GM18519 (cell line): ENCODE results near the gene SCIN.
"Not testable (repeated sequence)": the region's sequence is repeated elsewhere in the genome, so short reads cannot be mapped to it uniquely, and the experiment has no call there.

Experiments
- ATAC-seq: cut with Tn5 transposase; IDR thresholded peaks from one replicate; pipeline ENCODE4 v1.9.1; 2021; ENCODE audit warnings: mild to moderate bottlenecking, moderate library complexity; ENCODE audit not compliant: unreplicated experiment, low FRiP score

Gene SCIN

DNA sequence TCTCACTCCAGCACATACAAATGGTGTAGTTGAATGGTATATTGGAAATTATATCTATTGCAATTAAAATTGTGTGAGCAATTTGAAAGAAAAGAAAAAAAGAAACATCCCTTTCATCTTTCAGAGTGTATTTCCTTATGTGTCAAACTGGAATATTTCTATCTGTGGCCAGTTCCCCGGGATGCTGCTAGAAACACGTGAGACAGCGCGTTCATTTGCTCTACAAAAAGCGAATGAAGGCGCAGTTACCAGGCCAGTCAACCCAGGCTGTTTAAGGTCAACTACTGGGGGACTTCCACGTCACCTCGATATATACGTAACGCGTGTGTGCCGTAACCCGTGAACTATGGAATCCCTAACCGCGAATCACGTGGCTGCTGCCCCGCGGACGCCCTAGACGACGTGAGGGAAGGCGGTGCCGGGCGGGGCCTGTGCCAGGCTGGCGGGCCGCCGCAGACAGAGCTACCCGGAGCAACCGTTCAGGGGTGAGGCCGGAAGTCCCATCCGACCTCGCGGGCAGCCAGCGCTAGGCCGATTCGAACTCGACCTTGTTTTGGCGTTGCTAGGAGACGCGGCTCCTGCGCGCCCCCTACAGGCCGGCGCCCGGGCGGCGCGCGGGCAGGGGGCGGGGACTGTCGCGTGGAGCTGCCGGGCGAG, 115.8 kb downstream of the SCIN start:
- peak; percentile 81 for ATAC-seq

- peak; percentile 70 for ATAC-seq
Observed at GRCh38 chr7:12686891-12687717, 116.6 kb downstream of the SCIN start, which contains the start of gene ARL4A. TSS of gene ARL4A (plus strand) at chr7:12687633. CDS start at chr7:12688255, 622 bp downstream.

- no peak for ATAC-seq
Observed at GRCh38 chr7:12687718-12688171, 117.2 kb downstream of the SCIN start.

DNA sequence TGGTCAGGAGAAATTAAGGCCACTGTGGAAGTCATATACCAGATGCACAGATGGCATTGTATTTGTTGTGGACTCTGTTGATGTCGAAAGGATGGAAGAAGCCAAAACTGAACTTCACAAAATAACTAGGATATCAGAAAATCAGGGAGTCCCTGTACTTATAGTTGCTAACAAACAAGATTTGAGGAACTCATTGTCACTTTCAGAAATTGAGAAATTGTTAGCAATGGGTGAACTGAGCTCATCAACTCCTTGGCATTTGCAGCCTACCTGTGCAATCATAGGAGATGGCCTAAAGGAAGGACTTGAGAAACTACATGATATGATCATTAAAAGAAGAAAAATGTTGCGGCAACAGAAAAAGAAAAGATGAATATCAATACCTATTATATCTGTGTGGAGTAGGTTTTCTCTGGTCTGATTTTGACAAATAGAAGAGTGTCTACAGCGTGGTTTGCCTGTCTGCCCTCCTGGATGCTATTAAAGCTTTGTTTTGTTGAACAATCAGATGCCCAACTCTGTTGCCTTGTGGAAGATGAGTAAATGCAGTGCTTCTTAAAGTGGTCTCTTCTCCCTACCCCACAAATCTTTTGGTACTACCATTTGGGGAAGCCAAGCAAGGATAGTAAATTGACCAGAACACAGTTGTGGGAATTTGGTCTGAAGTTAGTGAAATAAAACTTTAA, 118.1 kb downstream of the SCIN start:
- ATAC-seq, result not testable (repeated sequence)

DNA sequence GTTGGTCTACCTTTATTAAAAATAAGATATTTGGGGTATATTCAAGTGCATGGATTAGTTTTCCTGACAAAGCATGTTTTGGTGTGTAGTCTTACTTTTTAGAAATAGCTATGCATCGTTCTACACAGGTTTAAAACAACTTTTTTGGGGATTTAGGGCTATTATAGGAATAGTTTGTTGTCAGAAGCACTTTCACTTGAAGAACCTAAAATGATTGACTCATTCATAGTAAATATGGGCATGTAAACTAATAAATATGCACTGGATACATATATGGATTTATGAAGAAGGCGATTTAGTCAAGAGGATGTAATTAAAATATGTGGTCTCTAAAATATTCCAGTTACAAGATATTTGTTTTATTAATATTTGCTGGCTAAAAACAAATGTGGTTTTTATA, 118.9 kb downstream of the SCIN start:
- ATAC-seq, result no peak

GRCh38 chr7:12690041-12690878, 119.7 kb downstream of the SCIN start:
- no peak for ATAC-seq

GRCh38 chr7:12691388-12691787, 120.9 kb downstream of the SCIN start:
- ATAC-seq, result not testable (repeated sequence)

DNA sequence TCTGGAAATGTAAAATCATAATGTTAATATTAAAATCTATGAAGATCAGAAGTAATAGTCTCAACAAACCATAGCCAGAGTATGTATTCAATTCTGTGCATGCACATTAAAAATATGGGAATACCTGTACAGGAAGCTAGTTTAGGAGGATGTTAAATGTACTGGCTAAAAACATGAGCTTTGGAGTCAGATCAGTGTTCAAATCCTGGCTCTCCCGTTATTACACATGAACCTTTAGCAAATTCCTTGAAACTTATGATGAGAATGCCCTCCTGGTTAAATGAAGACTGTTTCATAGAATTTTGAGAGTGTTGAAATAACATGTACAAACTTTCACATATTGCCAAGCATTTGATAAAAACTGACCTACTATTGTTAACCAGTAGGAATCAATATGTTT, 121.5 kb downstream of the SCIN start:
- no peak for ATAC-seq

DNA sequence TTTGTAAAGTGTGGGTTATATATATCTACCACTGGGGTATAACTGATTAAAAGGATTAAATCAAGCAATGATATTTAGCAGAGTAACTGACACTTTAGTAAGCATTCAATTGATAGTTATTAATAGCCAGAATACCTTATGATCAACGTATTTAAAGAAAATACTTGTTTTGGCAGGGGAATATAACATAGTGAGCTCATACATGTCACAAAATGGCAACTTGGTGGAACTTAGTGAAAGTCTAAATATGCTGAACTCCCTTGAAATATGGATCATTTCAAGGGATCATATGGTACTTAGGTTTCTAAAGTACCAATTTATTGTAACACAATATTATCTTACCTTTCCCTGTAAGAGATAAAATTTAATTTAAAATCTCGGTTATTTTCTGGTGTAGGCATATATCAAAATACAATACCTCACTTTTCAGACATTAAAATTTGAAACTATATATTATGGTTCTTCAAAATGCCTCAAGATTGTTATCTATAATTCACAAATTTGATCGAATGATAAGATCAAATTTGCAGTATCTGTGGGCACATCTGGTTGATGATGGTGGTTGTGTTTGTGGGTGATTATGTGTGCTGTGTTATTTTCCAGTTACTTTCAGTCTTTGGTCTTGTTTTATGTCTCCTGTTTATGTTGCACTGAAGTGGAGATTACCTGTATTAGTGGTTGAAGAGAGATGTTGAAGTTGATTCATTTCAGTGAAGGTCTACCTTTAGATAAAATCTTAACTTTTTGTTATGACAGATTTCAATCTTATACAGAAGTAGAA, 122.1 kb downstream of the SCIN start:
- no peak for ATAC-seq

DNA sequence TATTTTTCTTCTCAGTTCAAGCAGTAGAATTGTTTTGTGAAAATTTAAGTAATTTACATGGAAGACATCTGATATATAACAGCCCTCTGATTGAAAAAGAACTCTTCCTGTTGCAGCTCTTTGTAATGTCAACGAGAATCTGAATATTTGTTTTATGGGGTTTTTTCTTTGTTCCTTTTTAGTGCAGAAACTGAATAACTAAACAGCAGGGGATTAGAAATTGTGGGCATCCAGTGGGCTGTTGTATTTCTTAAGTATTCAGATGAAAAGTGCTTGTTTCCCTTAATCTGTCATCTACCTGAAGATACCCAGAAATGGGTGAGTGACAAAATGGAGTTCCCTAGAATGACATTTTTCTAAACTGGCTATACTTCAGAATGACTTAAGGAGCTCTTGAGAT, 124.3 kb downstream of the SCIN start:
- ATAC-seq, result no peak

DNA sequence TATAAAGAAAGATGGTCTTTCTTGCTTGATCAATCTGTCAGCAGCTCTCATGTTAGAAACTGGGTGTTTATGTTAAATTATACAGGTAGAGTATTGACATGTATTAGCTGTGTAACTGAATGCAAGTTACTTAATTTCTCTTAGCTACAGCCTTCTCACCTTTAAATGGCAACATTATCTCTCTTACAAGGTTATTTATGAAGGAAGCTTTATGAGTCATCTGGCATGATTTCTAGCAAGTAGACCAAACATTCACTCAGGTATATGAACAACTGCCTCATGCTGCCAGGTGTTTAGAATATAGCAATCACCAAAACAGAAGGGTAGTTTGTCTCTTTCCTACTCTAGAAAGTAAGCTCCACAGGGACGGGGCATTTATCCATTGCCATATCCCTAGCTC, 125.4 kb downstream of the SCIN start:
- no peak for ATAC-seq

DNA sequence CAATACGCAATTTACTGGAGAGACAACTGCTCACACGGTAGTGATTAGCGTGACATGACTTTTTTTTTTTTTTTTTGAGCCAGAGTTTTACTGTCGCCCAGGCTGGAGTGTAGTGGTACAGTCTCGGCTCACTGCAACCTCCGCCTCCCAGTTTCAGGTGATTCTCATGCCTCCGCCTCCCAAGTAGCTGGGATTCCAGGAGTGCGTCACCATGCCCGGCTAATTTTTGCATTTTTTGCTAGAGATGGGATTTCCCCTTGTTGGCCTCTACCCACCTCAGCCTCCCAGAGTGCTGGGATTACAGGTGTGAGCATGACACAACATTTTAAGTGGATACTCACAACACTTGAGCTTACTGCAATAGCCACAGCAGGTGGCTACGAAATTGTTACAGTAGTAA, 128.8 kb downstream of the SCIN start:
- ATAC-seq, result no peak

- no peak for ATAC-seq
Observed at GRCh38 chr7:12701433-12701832, 130.9 kb downstream of the SCIN start.

GRCh38 chr7:12703881-12704280, 133.4 kb downstream of the SCIN start:
- ATAC-seq, result no peak

DNA sequence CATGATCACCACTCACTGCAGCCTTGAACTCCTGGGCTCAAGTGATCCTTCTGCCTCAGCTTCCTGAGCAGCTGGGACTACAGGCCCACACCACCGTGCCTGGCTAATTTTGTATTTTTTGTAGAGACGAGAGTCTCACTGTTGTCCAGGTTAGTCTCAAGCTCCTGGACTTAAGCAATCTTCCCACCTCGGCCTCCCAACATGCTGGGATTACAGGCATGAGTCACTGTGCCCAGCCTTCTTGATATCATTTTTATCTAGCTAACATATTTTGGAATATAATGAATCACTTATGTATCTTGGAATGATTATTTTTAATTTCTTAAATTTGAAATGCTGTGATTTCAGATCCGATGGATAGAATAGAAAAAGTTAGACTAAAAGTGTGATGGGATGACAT, 135.4 kb downstream of the SCIN start:
- no peak for ATAC-seq

- no peak for ATAC-seq
Observed at GRCh38 chr7:12706900-12707536, 136.5 kb downstream of the SCIN start.

DNA sequence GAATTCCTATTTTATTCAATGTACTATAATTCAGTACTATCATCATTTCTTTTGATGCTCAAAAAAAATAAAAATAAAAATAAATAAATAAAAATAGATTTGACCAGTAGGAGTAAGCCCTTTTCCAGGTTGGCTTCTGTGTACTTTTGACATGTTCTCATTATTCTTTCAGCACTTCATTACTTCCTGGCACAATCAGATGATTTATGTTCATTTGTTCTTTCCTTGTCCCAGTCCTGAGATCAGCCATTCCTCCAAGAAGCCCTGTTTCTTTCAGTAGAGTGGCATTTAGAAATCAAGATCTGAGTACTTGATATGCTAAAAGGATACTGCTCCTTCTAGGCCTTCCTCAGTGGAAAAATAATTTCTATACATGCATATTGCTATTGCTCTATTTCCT, 137.8 kb downstream of the SCIN start:
- no peak for ATAC-seq
